ENCODE measurements around the gene LARP1. TPM values are rescaled to one million over a fixed set of nuclear protein-coding genes. Genes with fewer than 3 reads are reported as not detected.

The LARP1 gene
- total RNA-seq, 2 experiments from 2014 or later = 225 to 339 TPM

- Mint-ChIP-seq H3K36me3 (ENCODE audit: low read depth) (peaks cover 66% of the 10 kb centered on the region), H3K9me3 (ENCODE audit: low read depth) (no peaks in the 10 kb centered on the region), H3K27me3 (no peaks in the 10 kb centered on the region), H3K4me3 (no peak overlapping the region), H3K27ac (no peak overlapping the region), H3K4me1 (peaks cover 10% of the 10 kb centered on the region)
- intact Hi-C loops (cut with DNase I, micrococcal nuclease) = no loop called here
- POLR2A ChIA-PET = no interaction called here
- CTCF ChIA-PET = interaction anchor here (0.5 to 1.2 kb wide), 3 partner anchors 11 to 452 kb away, joined by 3 read pairs; no protein-coding TSS in a partner anchor
- ATAC-seq (no peak), DNase-seq (no peak)
These were observed 40.0 kb downstream of the LARP1 start for GRCh38 chr5:154795235-154795596.

- DNase-seq = no peak
- no peaks in the 10 kb centered on the region for H3K27me3 Mint-ChIP-seq
- H3K27ac Mint-ChIP-seq = no peak overlapping the region
- peaks cover 69% of the 10 kb centered on the region for H3K36me3 Mint-ChIP-seq (ENCODE audit: low read depth)
- ATAC-seq = no peak
- ChIA-PET POLR2A (no interaction called here), CTCF (interaction anchor here (1.3 kb wide), 1 partner anchor 147 kb away, joined by 4 read pairs; no protein-coding TSS in a partner anchor)
- H3K4me3 Mint-ChIP-seq = no peak overlapping the region
- intact Hi-C loops (cut with DNase I, micrococcal nuclease) = no loop called here
- H3K4me1 Mint-ChIP-seq = peaks cover 11% of the 10 kb centered on the region
- no peaks in the 10 kb centered on the region for H3K9me3 Mint-ChIP-seq (ENCODE audit: low read depth)
These were observed 42.6 kb downstream of the LARP1 start for GRCh38 chr5:154797762-154798161.

- no peaks in the 10 kb centered on the region for H3K9me3 Mint-ChIP-seq (ENCODE audit: low read depth)
- ChIA-PET CTCF (no interaction called here), POLR2A (interaction anchor here (0.6 kb wide), 1 partner anchor 14 kb away, joined by 3 read pairs; no protein-coding TSS in a partner anchor)
- no peaks in the 10 kb centered on the region for H3K27me3 Mint-ChIP-seq
- intact Hi-C loops (cut with DNase I, micrococcal nuclease) = no loop called here
- DNase-seq (no peak), ATAC-seq (no peak)
- H3K4me3 Mint-ChIP-seq = no peak overlapping the region
- peaks cover 67% of the 10 kb centered on the region for H3K36me3 Mint-ChIP-seq (ENCODE audit: low read depth)
- peak overlapping the region; percentile 82 for H3K27ac Mint-ChIP-seq
- H3K4me1 Mint-ChIP-seq = peaks cover 9% of the 10 kb centered on the region
These were observed 45.4 kb downstream of the LARP1 start for GRCh38 chr5:154800582-154800981.

GRCh38 chr5:154801083-154801482 is 45.9 kb downstream of the LARP1 start:
- ChIA-PET CTCF (interaction anchor here (1.4 kb wide), 1 partner anchor 10 kb away, joined by 6 read pairs; no protein-coding TSS in a partner anchor), POLR2A (interaction anchor here (0.6 kb wide), 2 partner anchors 15 to 49 kb away, joined by 3 read pairs; partner anchors contain the start of gene FAXDC2)
- Mint-ChIP-seq H3K36me3 (ENCODE audit: low read depth) (peaks cover 69% of the 10 kb centered on the region), H3K27me3 (no peaks in the 10 kb centered on the region), H3K4me1 (peaks cover 9% of the 10 kb centered on the region), H3K9me3 (ENCODE audit: low read depth) (no peaks in the 10 kb centered on the region), H3K27ac (no peak overlapping the region), H3K4me3 (no peak overlapping the region)
- DNase-seq (no peak), ATAC-seq (peak; percentile 59)
- intact Hi-C loops (cut with DNase I, micrococcal nuclease) = no loop called here

GRCh38 chr5:154802050-154802449 is 46.9 kb downstream of the LARP1 start:
- Mint-ChIP-seq H3K9me3 (ENCODE audit: low read depth) (no peaks in the 10 kb centered on the region), H3K4me1 (peaks cover 9% of the 10 kb centered on the region), H3K4me3 (no peak overlapping the region), H3K27ac (no peak overlapping the region), H3K27me3 (no peaks in the 10 kb centered on the region), H3K36me3 (ENCODE audit: low read depth) (peaks cover 69% of the 10 kb centered on the region)
- POLR2A ChIA-PET = no interaction called here
- ATAC-seq (no peak), DNase-seq (no peak)
- CTCF ChIA-PET = interaction anchor here (0.6 to 1.4 kb wide), 3 partner anchors 9 to 152 kb away, joined by 4 to 6 read pairs (median 5); no protein-coding TSS in a partner anchor
- intact Hi-C loops (cut with DNase I, micrococcal nuclease) = no loop called here

- ChIA-PET POLR2A (no interaction called here), CTCF (interaction anchor here (0.9 to 1.2 kb wide), 2 partner anchors 15 to 48 kb away, joined by 3 read pairs; no protein-coding TSS in a partner anchor)
- Mint-ChIP-seq H3K4me3 (no peak overlapping the region), H3K27me3 (no peaks in the 10 kb centered on the region), H3K4me1 (peaks cover 2% of the 10 kb centered on the region), H3K27ac (no peak overlapping the region), H3K9me3 (ENCODE audit: low read depth) (no peaks in the 10 kb centered on the region), H3K36me3 (ENCODE audit: low read depth) (peaks cover 72% of the 10 kb centered on the region)
- DNase-seq (no peak), ATAC-seq (no peak)
- intact Hi-C loops (cut with DNase I, micrococcal nuclease) = no loop called here
These were observed 51.0 kb downstream of the LARP1 start for GRCh38 chr5:154806176-154806575.

GRCh38 chr5:154811239-154811638 is 56.1 kb downstream of the LARP1 start:
- Mint-ChIP-seq H3K4me1 (peaks cover 24% of the 10 kb centered on the region), H3K9me3 (ENCODE audit: low read depth) (no peaks in the 10 kb centered on the region), H3K27ac (peak overlapping the region; percentile 47), H3K4me3 (no peak overlapping the region), H3K36me3 (ENCODE audit: low read depth) (peaks cover 75% of the 10 kb centered on the region), H3K27me3 (no peaks in the 10 kb centered on the region)
- CTCF ChIA-PET = interaction anchor here (0.7 to 1.8 kb wide), 6 partner anchors 10 to 165 kb away, joined by 3 to 8 read pairs (median 4); no protein-coding TSS in a partner anchor
- POLR2A ChIA-PET = no interaction called here
- intact Hi-C loops (cut with DNase I, micrococcal nuclease) = loop anchor here (1.0 to 5.0 kb wide), 2 partner anchors 54 to 56 kb away; partner anchors contain the start of gene LARP1 (in 2 of the 2)
- no peak for DNase-seq
- no peak for ATAC-seq

- CTCF ChIA-PET = interaction anchor here (0.8 to 1.8 kb wide), 5 partner anchors 10 to 165 kb away, joined by 3 to 8 read pairs (median 4); no protein-coding TSS in a partner anchor
- H3K9me3 Mint-ChIP-seq (ENCODE audit: low read depth) = no peaks in the 10 kb centered on the region
- no peak overlapping the region for H3K4me3 Mint-ChIP-seq
- peaks cover 24% of the 10 kb centered on the region for H3K4me1 Mint-ChIP-seq
- no peaks in the 10 kb centered on the region for H3K27me3 Mint-ChIP-seq
- H3K27ac Mint-ChIP-seq = peak overlapping the region; percentile 58
- DNase-seq = peak; percentile 81
- peak; percentile 87 for ATAC-seq
- POLR2A ChIA-PET = no interaction called here
- intact Hi-C loops (cut with DNase I, micrococcal nuclease) = loop anchor here (1.0 to 5.0 kb wide), 3 partner anchors 55 to 162 kb away; partner anchors contain the start of gene LARP1 (in 2 of the 2)
- H3K36me3 Mint-ChIP-seq (ENCODE audit: low read depth) = peaks cover 75% of the 10 kb centered on the region
These were observed 56.7 kb downstream of the LARP1 start for GRCh38 chr5:154811653-154812465.

GRCh38 chr5:154813158-154813557 is 58.0 kb downstream of the LARP1 start:
- Mint-ChIP-seq H3K27me3 (no peaks in the 10 kb centered on the region), H3K9me3 (ENCODE audit: low read depth) (no peaks in the 10 kb centered on the region), H3K27ac (peak overlapping the region; percentile 58), H3K4me3 (no peak overlapping the region), H3K4me1 (peaks cover 24% of the 10 kb centered on the region), H3K36me3 (ENCODE audit: low read depth) (peaks cover 76% of the 10 kb centered on the region)
- ATAC-seq (no peak), DNase-seq (no peak)
- intact Hi-C loops (cut with DNase I, micrococcal nuclease) = loop anchor here in 1 of 2 experiments (5.0 kb wide), 1 partner anchor 56 kb away; the partner anchor contains the start of gene LARP1
- POLR2A ChIA-PET = no interaction called here
- CTCF ChIA-PET = interaction anchor here (0.6 to 1.2 kb wide), 2 partner anchors 16 to 165 kb away, joined by 3 read pairs; no protein-coding TSS in a partner anchor

GRCh38 chr5:154813736-154814135 is 58.6 kb downstream of the LARP1 start:
- intact Hi-C loops (cut with DNase I, micrococcal nuclease) = loop anchor here in 1 of 2 experiments (5.0 kb wide), 1 partner anchor 56 kb away; the partner anchor contains the start of gene LARP1
- peaks cover 74% of the 10 kb centered on the region for H3K36me3 Mint-ChIP-seq (ENCODE audit: low read depth)
- POLR2A ChIA-PET = no interaction called here
- no peak overlapping the region for H3K4me3 Mint-ChIP-seq
- H3K9me3 Mint-ChIP-seq (ENCODE audit: low read depth) = no peaks in the 10 kb centered on the region
- H3K27me3 Mint-ChIP-seq = no peaks in the 10 kb centered on the region
- ATAC-seq (no peak), DNase-seq (peak; percentile 19)
- peaks cover 24% of the 10 kb centered on the region for H3K4me1 Mint-ChIP-seq
- peak overlapping the region; percentile 47 for H3K27ac Mint-ChIP-seq
- CTCF ChIA-PET = interaction anchor here (0.6 to 1.2 kb wide), 2 partner anchors 16 to 166 kb away, joined by 3 read pairs; no protein-coding TSS in a partner anchor

GRCh38 chr5:154815025-154815424 is 59.8 kb downstream of the LARP1 start:
- H3K36me3 Mint-ChIP-seq (ENCODE audit: low read depth) = peaks cover 79% of the 10 kb centered on the region
- H3K4me1 Mint-ChIP-seq = peaks cover 24% of the 10 kb centered on the region
- POLR2A ChIA-PET = interaction anchor here (0.6 kb wide), 1 partner anchor 167 kb away, joined by 3 read pairs; no protein-coding TSS in a partner anchor
- CTCF ChIA-PET = no interaction called here
- intact Hi-C loops (cut with DNase I, micrococcal nuclease) = no loop called here
- DNase-seq (no peak), ATAC-seq (no peak)
- H3K4me3 Mint-ChIP-seq = no peak overlapping the region
- no peaks in the 10 kb centered on the region for H3K9me3 Mint-ChIP-seq (ENCODE audit: low read depth)
- peak overlapping the region; percentile 72 for H3K27ac Mint-ChIP-seq
- H3K27me3 Mint-ChIP-seq = no peaks in the 10 kb centered on the region
